NCI-H1417 (cell line): ENCODE results near the gene HEMGN.

ENCODE experiments used
- DNase-seq, 3 experiments: peaks; one replicate each; lab custom pipeline; 2025; lab: John Stamatoyannopoulos, UW

The HEMGN gene

GRCh38 chr9:97895695-97896332 is 42.2 kb downstream of the HEMGN start:
- DNase-seq: no peak

- DNase-seq: no peak
Measured at GRCh38 chr9:97895211-97895610, 42.8 kb downstream of the HEMGN start.

- no peak for DNase-seq
Measured at GRCh38 chr9:97892421-97892820, 45.6 kb downstream of the HEMGN start.

- DNase-seq: no peak
Measured at GRCh38 chr9:97891736-97892135, 46.2 kb downstream of the HEMGN start.

- no peak for DNase-seq
Measured at GRCh38 chr9:97889941-97890887, 47.8 kb downstream of the HEMGN start.

- DNase-seq: no peak
Measured at GRCh38 chr9:97880336-97880735, 57.6 kb downstream of the HEMGN start.
